OCI-M2 (cell line): ENCODE data around the gene FKBP4.

Experiments used
- DNase-seq: peaks from one replicate; lab custom pipeline; 2025; ENCODE audit not compliant: unreplicated experiment; lab: John Stamatoyannopoulos, UW

Gene FKBP4

DNA sequence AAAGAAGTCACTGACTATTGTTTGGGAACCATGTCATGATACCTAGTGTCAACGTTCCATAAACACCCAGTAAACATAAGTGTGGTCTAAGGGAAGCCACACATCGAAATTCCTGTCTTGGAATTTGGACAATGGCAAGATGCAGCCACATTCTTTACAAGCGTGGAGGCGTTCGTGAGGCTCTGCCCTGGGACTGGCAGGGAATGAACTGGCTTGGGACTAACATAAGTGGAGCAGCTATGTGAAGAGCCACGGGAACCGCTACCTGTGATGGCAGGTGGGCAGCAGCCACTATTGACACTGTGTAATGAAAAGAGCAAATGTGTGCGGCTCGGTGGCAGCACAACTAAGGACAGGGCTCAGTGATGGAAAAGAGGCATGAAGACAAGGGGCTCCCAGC, 50.0 kb downstream of the FKBP4 start:
- no peak for DNase-seq

GRCh38 chr12:2845280-2845679, 50.5 kb downstream of the FKBP4 start:
- DNase-seq: no peak

- DNase-seq: no peak
Observed at GRCh38 chr12:2851931-2852330, 57.2 kb downstream of the FKBP4 start.

- DNase-seq: no peak
Observed at GRCh38 chr12:2853626-2854025, 58.9 kb downstream of the FKBP4 start.
